ENCODE results near the gene STAT5A.
"Not testable (repeated sequence)": the region's sequence is repeated elsewhere in the genome, so short reads cannot be mapped to it uniquely, and the experiment has no call there.

Gene STAT5A

DNA sequence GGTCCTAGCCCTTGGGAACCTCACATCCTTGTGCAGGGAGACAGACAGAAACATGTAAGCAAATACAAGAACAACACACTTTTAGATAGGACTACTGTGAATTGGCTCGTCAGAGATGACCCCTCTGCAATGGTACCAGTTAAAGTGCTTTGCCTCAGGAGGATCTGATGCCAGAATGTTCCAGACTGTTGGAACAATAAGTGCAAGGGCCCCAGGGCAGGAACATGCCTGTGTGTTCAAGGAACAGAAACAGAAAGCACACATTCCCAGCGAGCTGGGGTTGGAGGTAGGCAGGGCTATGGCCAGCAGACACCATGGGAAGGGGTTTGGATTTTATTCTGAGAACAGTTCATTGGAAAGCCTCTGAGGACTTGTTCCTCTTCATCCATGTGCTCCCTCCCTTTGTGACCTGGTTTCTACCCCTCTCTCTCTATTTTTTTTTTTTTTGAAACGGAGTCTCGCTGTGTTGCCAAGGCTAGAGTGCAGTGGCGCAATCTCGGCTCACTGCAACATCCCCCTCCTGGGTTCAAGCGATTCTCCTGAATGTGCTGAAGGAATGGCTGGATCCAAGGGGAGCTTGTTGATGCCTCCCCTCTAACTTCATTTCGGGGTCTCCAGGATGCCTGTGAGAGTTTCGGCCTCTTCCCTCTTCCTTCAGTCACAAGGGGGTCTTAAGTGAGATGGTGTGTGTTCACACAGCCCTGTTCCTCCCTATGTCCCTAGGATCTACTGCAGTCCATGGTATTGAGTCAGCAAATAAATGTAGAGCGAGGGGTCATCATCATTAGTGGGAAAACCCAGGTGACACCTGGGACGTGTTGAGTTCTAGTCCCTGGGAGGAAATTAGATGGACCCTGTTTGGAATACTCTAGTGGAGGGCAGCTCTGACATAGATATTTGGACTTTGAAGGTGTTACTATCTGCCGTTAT, 6.4 kb downstream of the STAT5A start:
- no peak overlapping the region for H2BK5ac ChIP-seq (ENCODE audit: low read depth, low read length, poor library complexity, severe bottlenecking)

DNA sequence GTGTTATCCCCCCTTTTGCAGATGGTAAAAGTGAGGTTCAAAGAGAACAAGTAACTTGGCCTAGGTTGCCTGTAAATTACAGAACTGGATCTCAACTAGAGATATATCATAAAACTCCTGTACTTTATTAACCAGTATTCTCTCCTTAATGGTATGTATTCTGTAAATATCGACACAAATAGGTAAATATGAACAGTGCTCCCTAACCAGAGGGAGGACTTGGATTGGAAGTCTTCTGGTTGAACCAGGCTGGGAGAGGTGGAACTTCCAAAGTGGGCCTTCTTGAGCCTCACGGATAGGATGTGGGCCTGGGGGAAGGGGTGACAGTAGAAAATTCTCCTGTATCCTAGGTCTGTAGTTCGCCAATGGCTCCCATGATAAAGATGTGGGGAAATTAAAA, 7.7 kb downstream of the STAT5A start:
- Histone ChIP-seq H2AK5ac (ENCODE audit: low read length, severe bottlenecking) (no peak overlapping the region), H3K23ac (ENCODE audit: low read length in 2 of 2) (no peak overlapping the region), H4K91ac (ENCODE audit: low read length) (no peak overlapping the region), H3K27me3 (ENCODE audit: control insufficient read depth in 1 of 2, insufficient read depth in 1 of 2, low read length in 2 of 2) (no peaks in the 10 kb centered on the region), H3K4me1 (ENCODE audit: control insufficient read depth, insufficient read depth, low read depth, low read length) (peaks cover 4% of the 10 kb centered on the region), H2AFZ (ENCODE audit: low read depth, low read length) (no peak overlapping the region), H3K4me3 (ENCODE audit: insufficient read depth in 1 of 2, low read depth in 1 of 2, low read length in 2 of 2) (no peak overlapping the region), H3K9ac (ENCODE audit: low read length) (no peak overlapping the region), H3K9me3 (ENCODE audit: control insufficient read depth, low read length) (no peaks in the 10 kb centered on the region), H3K79me1 (replicated peaks; ENCODE audit: low read length, poor library complexity, severe bottlenecking) (no peaks in the 10 kb centered on the region), H3K4ac (ENCODE audit: low read depth in 1 of 2, low read length in 2 of 2) (no peak overlapping the region), H3K18ac (ENCODE audit: low read depth in 1 of 2, low read length in 2 of 2) (no peak overlapping the region), H3K4me2 (ENCODE audit: low read length, poor library complexity, severe bottlenecking) (no peak overlapping the region), H2BK12ac (ENCODE audit: low read length in 2 of 2) (no peak overlapping the region), H3K27ac (ENCODE audit: low read length, poor library complexity, severe bottlenecking) (no peak overlapping the region), H2BK15ac (ENCODE audit: low read depth, poor library complexity, severe bottlenecking) (no peak overlapping the region), H2BK5ac (ENCODE audit: low read depth, low read length, poor library complexity, severe bottlenecking) (no peak overlapping the region), H3K14ac (ENCODE audit: low read length in 2 of 2) (no peak overlapping the region), H3K36me3 (ENCODE audit: control insufficient read depth in 1 of 2, insufficient read depth in 2 of 2, low read depth in 1 of 2, low read length in 2 of 2) (peaks cover under 1 to 34% of the 10 kb centered on the region in 2 experiments), H2BK120ac (ENCODE audit: low read depth, low read length) (no peak overlapping the region), H4K8ac (ENCODE audit: low read length) (no peak overlapping the region)
- 98% methylated on average over 2 of the region's 3 CpGs for WGBS
- DNase-seq, result no peak

More for the DNA sequence above, 6.4 kb downstream of the STAT5A start:
- Histone ChIP-seq H2BK12ac (ENCODE audit: low read length in 2 of 2) (no peak overlapping the region), H3K9ac (ENCODE audit: low read length) (no peak overlapping the region), H3K14ac (ENCODE audit: low read length in 2 of 2) (no peak overlapping the region), H3K9me3 (ENCODE audit: control insufficient read depth, low read length) (no peaks in the 10 kb centered on the region), H2BK15ac (ENCODE audit: low read depth, poor library complexity, severe bottlenecking) (no peak overlapping the region), H3K18ac (ENCODE audit: low read depth in 1 of 2, low read length in 2 of 2) (no peak overlapping the region), H3K4me2 (ENCODE audit: low read length, poor library complexity, severe bottlenecking) (no peak overlapping the region), H3K27ac (ENCODE audit: low read length, poor library complexity, severe bottlenecking) (no peak overlapping the region), H3K79me1 (replicated peaks; ENCODE audit: low read length, poor library complexity, severe bottlenecking) (no peaks in the 10 kb centered on the region), H4K91ac (ENCODE audit: low read length) (no peak overlapping the region), H2AK5ac (ENCODE audit: low read length, severe bottlenecking) (no peak overlapping the region), H2AFZ (ENCODE audit: low read depth, low read length) (no peak overlapping the region), H3K4me3 (ENCODE audit: insufficient read depth in 1 of 2, low read depth in 1 of 2, low read length in 2 of 2) (no peak overlapping the region), H2BK120ac (ENCODE audit: low read depth, low read length) (no peak overlapping the region), H3K23ac (ENCODE audit: low read length in 2 of 2) (no peak overlapping the region), H3K4me1 (ENCODE audit: control insufficient read depth, insufficient read depth, low read depth, low read length) (peaks cover 4% of the 10 kb centered on the region), H3K4ac (ENCODE audit: low read depth in 1 of 2, low read length in 2 of 2) (no peak overlapping the region), H4K8ac (ENCODE audit: low read length) (no peak overlapping the region), H3K27me3 (ENCODE audit: control insufficient read depth in 1 of 2, insufficient read depth in 1 of 2, low read length in 2 of 2) (no peaks in the 10 kb centered on the region), H3K36me3 (ENCODE audit: control insufficient read depth in 1 of 2, insufficient read depth in 2 of 2, low read depth in 1 of 2, low read length in 2 of 2) (peaks cover 0 to 31% of the 10 kb centered on the region in 2 experiments)
- no peak for DNase-seq
- 79% methylated on average over 6 of the region's 12 CpGs for WGBS

GRCh38 chr17:42297775-42298174, 9.5 kb downstream of the STAT5A start:
- not testable (repeated sequence) for H3K4me2 ChIP-seq (ENCODE audit: low read length, poor library complexity, severe bottlenecking); H3K23ac ChIP-seq (ENCODE audit: low read length in 2 of 2); H3K18ac ChIP-seq (ENCODE audit: low read depth in 1 of 2, low read length in 2 of 2); H3K9me3 ChIP-seq (ENCODE audit: control insufficient read depth, low read length); H2BK120ac ChIP-seq (ENCODE audit: low read depth, low read length); H2BK15ac ChIP-seq (ENCODE audit: low read depth, poor library complexity, severe bottlenecking); H3K79me1 ChIP-seq (replicated peaks; ENCODE audit: low read length, poor library complexity, severe bottlenecking); H2BK5ac ChIP-seq (ENCODE audit: low read depth, low read length, poor library complexity, severe bottlenecking); H3K4me1 ChIP-seq (ENCODE audit: control insufficient read depth, insufficient read depth, low read depth, low read length); H3K27me3 ChIP-seq (ENCODE audit: control insufficient read depth in 1 of 2, insufficient read depth in 1 of 2, low read length in 2 of 2); H2AFZ ChIP-seq (ENCODE audit: low read depth, low read length); H3K9ac ChIP-seq (ENCODE audit: low read length); H2AK5ac ChIP-seq (ENCODE audit: low read length, severe bottlenecking); H3K4me3 ChIP-seq (ENCODE audit: insufficient read depth in 1 of 2, low read depth in 1 of 2, low read length in 2 of 2); H3K14ac ChIP-seq (ENCODE audit: low read length in 2 of 2); DNase-seq; H4K8ac ChIP-seq (ENCODE audit: low read length); H3K4ac ChIP-seq (ENCODE audit: low read depth in 1 of 2, low read length in 2 of 2); H4K91ac ChIP-seq (ENCODE audit: low read length); H2BK12ac ChIP-seq (ENCODE audit: low read length in 2 of 2); H3K27ac ChIP-seq (ENCODE audit: low read length, poor library complexity, severe bottlenecking)
- WGBS, result 95% methylated on average over 8 of the region's 10 CpGs
- H3K36me3 ChIP-seq (ENCODE audit: control insufficient read depth in 1 of 2, insufficient read depth in 2 of 2, low read depth in 1 of 2, low read length in 2 of 2), result peaks cover 5 to 47% of the 10 kb centered on the region in 2 experiments

- H3K14ac ChIP-seq (ENCODE audit: low read length in 2 of 2); H4K8ac ChIP-seq (ENCODE audit: low read length); H3K4me2 ChIP-seq (ENCODE audit: low read length, poor library complexity, severe bottlenecking); H3K27me3 ChIP-seq (ENCODE audit: control insufficient read depth in 1 of 2, insufficient read depth in 1 of 2, low read length in 2 of 2); H2AFZ ChIP-seq (ENCODE audit: low read depth, low read length); H3K4me1 ChIP-seq (ENCODE audit: control insufficient read depth, insufficient read depth, low read depth, low read length); H3K23ac ChIP-seq (ENCODE audit: low read length in 2 of 2); H2BK5ac ChIP-seq (ENCODE audit: low read depth, low read length, poor library complexity, severe bottlenecking); H3K27ac ChIP-seq (ENCODE audit: low read length, poor library complexity, severe bottlenecking); H3K9ac ChIP-seq (ENCODE audit: low read length); H3K4ac ChIP-seq (ENCODE audit: low read depth in 1 of 2, low read length in 2 of 2); H4K91ac ChIP-seq (ENCODE audit: low read length); H2BK120ac ChIP-seq (ENCODE audit: low read depth, low read length); H3K4me3 ChIP-seq (ENCODE audit: insufficient read depth in 1 of 2, low read depth in 1 of 2, low read length in 2 of 2); DNase-seq; H3K79me1 ChIP-seq (replicated peaks; ENCODE audit: low read length, poor library complexity, severe bottlenecking); H3K9me3 ChIP-seq (ENCODE audit: control insufficient read depth, low read length); H2AK5ac ChIP-seq (ENCODE audit: low read length, severe bottlenecking); H2BK12ac ChIP-seq (ENCODE audit: low read length in 2 of 2); H2BK15ac ChIP-seq (ENCODE audit: low read depth, poor library complexity, severe bottlenecking); H3K18ac ChIP-seq (ENCODE audit: low read depth in 1 of 2, low read length in 2 of 2): not testable (repeated sequence)
- peaks cover 9 to 57% of the 10 kb centered on the region in 2 experiments for H3K36me3 ChIP-seq (ENCODE audit: control insufficient read depth in 1 of 2, insufficient read depth in 2 of 2, low read depth in 1 of 2, low read length in 2 of 2)
- WGBS, result 97% methylated on average over 10 of the region's 10 CpGs
These were observed 11.1 kb downstream of the STAT5A start for GRCh38 chr17:42299361-42299760.

Measured in mesenchymal stem cell (in vitro differentiated cells and primary cell).